HEK293T (cell line): Measurements from ENCODE around the gene CDC40.
"Not testable (repeated sequence)": the region's sequence is repeated elsewhere in the genome, so short reads cannot be mapped to it uniquely, and the experiment has no call there.

ENCODE experiments used
- CTCF ChIA-PET: fragments of 350-600 bp; formaldehyde crosslinking; extraction: SDS; loops from one replicate; lab custom pipeline; 2021; ENCODE audit warnings: antibody characterized with exemption, inconsistent platforms; lab: Yijun Ruan, JAX
- POLR2A ChIA-PET: fragments of 350-600 bp; formaldehyde crosslinking; extraction: SDS; loops from one replicate; lab custom pipeline; 2020; ENCODE audit warnings: antibody characterized with exemption, inconsistent platforms; lab: Yijun Ruan, JAX
- DNase-seq: peaks from one replicate; pipeline ENCODE4 v3.0.0; 2012; ENCODE audit warnings: mixed read lengths; ENCODE audit errors: extremely low spot score
- ARNT ChIP-seq: fragments of 450-650 bp; IDR thresholded peaks from 2 replicates; pipeline ENCODE4 v1.6.1; 2017; ENCODE audit warnings: mild to moderate bottlenecking
- BHLHE40 ChIP-seq: fragments of 450-650 bp; IDR thresholded peaks from 2 replicates; pipeline ENCODE4 v1.6.1; 2016; ENCODE audit warnings: mild to moderate bottlenecking, moderate library complexity, borderline replicate concordance
- CTBP1 ChIP-seq: fragments of 450-650 bp; IDR thresholded peaks from 2 replicates; pipeline ENCODE4 v1.6.1; 2016; ENCODE audit warnings: borderline replicate concordance
- ELF4 ChIP-seq: fragments of 450-650 bp; IDR thresholded peaks from 2 replicates; pipeline ENCODE4 v1.6.1; 2017; ENCODE audit warnings: antibody characterized with exemption
- FOXA1 ChIP-seq: fragments of 450-650 bp; IDR thresholded peaks from 2 replicates; pipeline ENCODE4 v1.6.1; 2016; ENCODE audit warnings: mild to moderate bottlenecking
- FOXK2 ChIP-seq: fragments of 450-650 bp; IDR thresholded peaks from 2 replicates; pipeline ENCODE4 v1.6.1; 2016; ENCODE audit warnings: mild to moderate bottlenecking
- FOXM1 ChIP-seq: fragments of 450-650 bp; IDR thresholded peaks from 2 replicates; pipeline ENCODE4 v1.6.1; 2017; ENCODE audit warnings: mild to moderate bottlenecking, borderline replicate concordance
- HDGF ChIP-seq: fragments of 450-650 bp; IDR thresholded peaks from 2 replicates; pipeline ENCODE4 v1.6.1; 2017; ENCODE audit warnings: antibody characterized with exemption, borderline replicate concordance
- L3MBTL2 ChIP-seq: fragments of 450-650 bp; conservative IDR thresholded peaks from 2 replicates; pipeline ENCODE4 v1.6.1; 2016; ENCODE audit warnings: mild to moderate bottlenecking
- LEF1 ChIP-seq: fragments of 450-650 bp; IDR thresholded peaks from 2 replicates; pipeline ENCODE4 v1.6.1; 2017; ENCODE audit warnings: mild to moderate bottlenecking, borderline replicate concordance
- NFRKB ChIP-seq: fragments of 450-650 bp; IDR thresholded peaks from 2 replicates; pipeline ENCODE4 v1.6.1; 2016; ENCODE audit warnings: mild to moderate bottlenecking, moderate library complexity
- SP1 ChIP-seq: fragments of 450-650 bp; IDR thresholded peaks from 2 replicates; pipeline ENCODE4 v1.6.1; 2017
- SUZ12 ChIP-seq: fragments of 450-650 bp; IDR thresholded peaks from 2 replicates; pipeline ENCODE4 v1.6.1; 2016; ENCODE audit warnings: mild to moderate bottlenecking
- TARDBP ChIP-seq: fragments of 450-650 bp; IDR thresholded peaks from 2 replicates; pipeline ENCODE4 v1.6.1; 2016
- ZNF384 ChIP-seq: fragments of 450-650 bp; IDR thresholded peaks from 2 replicates; pipeline ENCODE4 v1.6.1; 2016
- TF ChIP-seq, protein P1 (sequence below): fragments of 450-650 bp; IDR thresholded peaks from 2 replicates; pipeline ENCODE4 v1.6.1; 2016

The CDC40 gene

DNA sequence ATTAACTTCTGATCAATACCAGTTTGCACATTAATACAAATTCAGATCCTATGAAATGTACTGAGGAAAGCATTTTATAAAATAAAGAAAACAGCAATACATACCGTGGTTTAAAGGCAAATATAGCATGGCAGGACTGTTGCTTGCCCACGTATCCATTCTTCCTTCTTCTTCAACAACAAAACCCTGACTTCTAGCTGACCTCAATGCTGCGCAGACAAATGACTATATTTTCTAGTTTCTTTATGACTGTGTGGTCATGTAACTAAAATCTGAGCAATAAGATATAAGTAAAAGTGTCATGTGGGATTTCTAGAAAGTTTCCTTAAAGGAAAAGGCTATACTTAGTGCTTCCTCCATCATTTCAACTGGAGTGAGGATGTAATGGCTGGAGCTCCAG is 85.0 kb downstream of the CDC40 start:
- no peak for TF ChIP-seq FOXK2
- no peak for TF ChIP-seq FOXM1
- no peak for TF ChIP-seq ZNF384
- no peak for TF ChIP-seq FOXA1
- no peak for TF ChIP-seq SP1
- no peak for TF ChIP-seq HDGF
- no peak for TF ChIP-seq NFRKB
- TF ChIP-seq L3MBTL2: no peak
- TF ChIP-seq CTBP1: no peak
- TF ChIP-seq, protein P1, sequence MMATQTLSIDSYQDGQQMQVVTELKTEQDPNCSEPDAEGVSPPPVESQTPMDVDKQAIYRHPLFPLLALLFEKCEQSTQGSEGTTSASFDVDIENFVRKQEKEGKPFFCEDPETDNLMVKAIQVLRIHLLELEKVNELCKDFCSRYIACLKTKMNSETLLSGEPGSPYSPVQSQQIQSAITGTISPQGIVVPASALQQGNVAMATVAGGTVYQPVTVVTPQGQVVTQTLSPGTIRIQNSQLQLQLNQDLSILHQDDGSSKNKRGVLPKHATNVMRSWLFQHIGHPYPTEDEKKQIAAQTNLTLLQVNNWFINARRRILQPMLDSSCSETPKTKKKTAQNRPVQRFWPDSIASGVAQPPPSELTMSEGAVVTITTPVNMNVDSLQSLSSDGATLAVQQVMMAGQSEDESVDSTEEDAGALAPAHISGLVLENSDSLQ: no peak
- TF ChIP-seq SUZ12: no peak
- no peak for TF ChIP-seq BHLHE40
- no peak for TF ChIP-seq TARDBP
- no peak for TF ChIP-seq ARNT
- no peak for TF ChIP-seq LEF1
- ChIA-PET CTCF (no interaction called here), POLR2A (no interaction called here)
- no peak for DNase-seq

DNA sequence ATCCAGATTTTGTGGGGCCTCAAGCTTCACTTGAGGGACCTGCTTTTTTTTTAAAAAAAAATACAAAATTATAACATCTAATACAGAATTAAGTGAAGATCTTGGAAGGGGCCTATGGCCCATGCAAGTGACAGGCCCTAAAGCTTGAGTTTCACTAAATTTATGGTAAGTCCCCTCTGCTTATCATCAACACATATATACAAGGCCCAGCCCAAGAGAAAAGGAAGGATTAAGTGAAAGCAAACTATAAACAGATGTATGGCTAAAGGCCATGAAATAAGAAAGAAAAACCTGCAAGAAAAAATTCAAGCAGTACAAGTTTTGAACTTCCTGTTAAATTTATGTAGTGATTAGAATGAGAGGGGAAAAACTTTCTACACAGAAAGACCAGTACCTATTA is 86.8 kb downstream of the CDC40 start:
- ChIA-PET CTCF (no interaction called here), POLR2A (no interaction called here)
- DNase-seq: no peak
- TF ChIP-seq SP1: no peak
- TF ChIP-seq, protein P1: no peak
- TF ChIP-seq FOXK2: no peak
- TF ChIP-seq CTBP1: no peak
- no peak for TF ChIP-seq FOXA1
- TF ChIP-seq ARNT: no peak
- TF ChIP-seq BHLHE40: no peak
- TF ChIP-seq L3MBTL2: no peak

DNA sequence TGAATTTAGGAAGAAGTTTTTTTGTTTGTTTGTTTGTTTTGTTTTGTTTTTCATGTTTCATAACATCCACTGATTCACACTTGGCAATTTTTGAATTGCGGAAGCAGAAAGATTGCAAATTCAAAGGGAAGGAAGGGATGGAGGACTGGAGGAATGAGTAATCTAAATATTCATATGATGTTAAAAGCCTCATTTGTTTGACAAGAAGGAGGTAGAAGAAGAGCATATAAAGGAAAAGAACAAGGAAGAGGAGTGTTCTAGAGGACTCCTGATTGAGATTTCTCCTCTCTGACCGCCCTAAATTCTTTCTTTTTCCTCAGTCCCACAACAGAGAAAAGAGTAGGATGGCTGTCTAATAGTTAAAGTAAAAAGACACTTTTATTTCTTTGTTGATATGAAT is 89.4 kb downstream of the CDC40 start:
- TF ChIP-seq NFRKB: no peak
- TF ChIP-seq FOXA1: no peak
- TF ChIP-seq L3MBTL2: no peak
- TF ChIP-seq CTBP1: no peak
- no peak for TF ChIP-seq FOXM1
- TF ChIP-seq LEF1: no peak
- TF ChIP-seq, protein P1: no peak
- no peak for TF ChIP-seq SUZ12
- TF ChIP-seq SP1: no peak
- CTCF ChIA-PET: no interaction called here
- DNase-seq: no peak
- POLR2A ChIA-PET: no interaction called here

GRCh38 chr6:110270165-110270564 is 89.9 kb downstream of the CDC40 start:
- no peak for DNase-seq
- ChIA-PET CTCF (no interaction called here), POLR2A (no interaction called here)
- TF ChIP-seq NFRKB: no peak
- no peak for TF ChIP-seq SP1
- no peak for TF ChIP-seq FOXK2
- no peak for TF ChIP-seq CTBP1
- no peak for TF ChIP-seq L3MBTL2
- no peak for TF ChIP-seq TARDBP
- no peak for TF ChIP-seq FOXA1
- no peak for TF ChIP-seq ZNF384
- no peak for TF ChIP-seq LEF1
- TF ChIP-seq FOXM1: no peak
- TF ChIP-seq SUZ12: no peak
- TF ChIP-seq, protein P1: no peak
- no peak for TF ChIP-seq ELF4
- no peak for TF ChIP-seq ARNT

GRCh38 chr6:110271732-110272022 is 91.5 kb downstream of the CDC40 start:
- POLR2A ChIA-PET: no interaction called here
- DNase-seq: no peak
- TF ChIP-seq CTBP1 (no peak), ELF4 (no peak), BHLHE40 (no peak), SUZ12 (no peak), ARNT (no peak), HDGF (no peak), ZNF384 (no peak), L3MBTL2 (no peak), NFRKB (no peak), SP1 (no peak), LEF1 (no peak), TARDBP (no peak), FOXK2 (no peak), FOXA1 (no peak), FOXM1 (no peak)
- TF ChIP-seq, protein P1: no peak
- CTCF ChIA-PET: no interaction called here

GRCh38 chr6:110272781-110273180 is 92.6 kb downstream of the CDC40 start:
- DNase-seq, CTCF ChIA-PET, POLR2A ChIA-PET: not testable (repeated sequence)
